Activated B cell treated with CpG ODN at 0.5 μM for 24 hours (primary cell): ENCODE data around the gene SRCIN1. TPM values are rescaled to one million over a fixed set of nuclear protein-coding genes. Genes with fewer than 3 reads are reported as not detected.
"Not testable (repeated sequence)": the region's sequence is repeated elsewhere in the genome, so short reads cannot be mapped to it uniquely, and the experiment has no call there.

Experiments used
- ATAC-seq: fragments of 200-7000 bp; cut with Tn5 transposase; one replicate; pipeline ENCODE4 v1.10.0; 2021; ENCODE audit warnings: low read depth, mild to moderate bottlenecking, moderate library complexity
- CTCF ChIA-PET: fragments of 350-600 bp; sonication (Branson Sonifier 250); formaldehyde crosslinking; loops from one replicate; lab custom pipeline; 2021; ENCODE audit warnings: antibody characterized with exemption; lab: Charles Lee
- POLR2A ChIA-PET: fragments of 350-600 bp; sonication (Branson Sonifier 250); formaldehyde crosslinking; loops from one replicate; lab custom pipeline; 2021; ENCODE audit warnings: antibody characterized with exemption; lab: Charles Lee
- DNase-seq: peaks from one replicate; pipeline ENCODE4 v3.0.0; 2022
- H3K27ac Mint-ChIP-seq: one replicate; pipeline ENCODE4 v1.8.0; 2020; ENCODE audit warnings: mixed read lengths
- H3K27me3 Mint-ChIP-seq: one replicate; pipeline ENCODE4 v1.8.0; 2021; ENCODE audit warnings: mixed read lengths
- H3K36me3 Mint-ChIP-seq: one replicate; pipeline ENCODE4 v1.8.0; 2021; ENCODE audit warnings: low read depth, mixed read lengths
- H3K4me1 Mint-ChIP-seq: one replicate; pipeline ENCODE4 v1.8.0; 2021; ENCODE audit warnings: mixed read lengths
- H3K4me3 Mint-ChIP-seq: one replicate; pipeline ENCODE4 v1.8.0; 2020; ENCODE audit warnings: mild to moderate bottlenecking, mixed read lengths
- H3K9me3 Mint-ChIP-seq: one replicate; pipeline ENCODE4 v1.8.0; 2020; ENCODE audit warnings: mixed read lengths
- CTCF ChIP-seq: fragments of 200-600 bp; IDR thresholded peaks from one replicate; pipeline ENCODE4 v1.8.0; 2022; ENCODE audit warnings: antibody characterized with exemption, mild to moderate bottlenecking
- intact Hi-C: fragments of 100-400 bp; cut with micrococcal nuclease; formaldehyde crosslinking; loops from one replicate; pipeline ENCODE4 v1.15.1; 2024
- total RNA-seq: library from RNA; stranded (reverse); gene quantifications from 2 replicates; pipeline ENCODE4 v1.2.3, GENCODE V29; 2022

SRCIN1 gene
- total RNA-seq, 1 donor from 2014 or later = 0.35 TPM

DNA sequence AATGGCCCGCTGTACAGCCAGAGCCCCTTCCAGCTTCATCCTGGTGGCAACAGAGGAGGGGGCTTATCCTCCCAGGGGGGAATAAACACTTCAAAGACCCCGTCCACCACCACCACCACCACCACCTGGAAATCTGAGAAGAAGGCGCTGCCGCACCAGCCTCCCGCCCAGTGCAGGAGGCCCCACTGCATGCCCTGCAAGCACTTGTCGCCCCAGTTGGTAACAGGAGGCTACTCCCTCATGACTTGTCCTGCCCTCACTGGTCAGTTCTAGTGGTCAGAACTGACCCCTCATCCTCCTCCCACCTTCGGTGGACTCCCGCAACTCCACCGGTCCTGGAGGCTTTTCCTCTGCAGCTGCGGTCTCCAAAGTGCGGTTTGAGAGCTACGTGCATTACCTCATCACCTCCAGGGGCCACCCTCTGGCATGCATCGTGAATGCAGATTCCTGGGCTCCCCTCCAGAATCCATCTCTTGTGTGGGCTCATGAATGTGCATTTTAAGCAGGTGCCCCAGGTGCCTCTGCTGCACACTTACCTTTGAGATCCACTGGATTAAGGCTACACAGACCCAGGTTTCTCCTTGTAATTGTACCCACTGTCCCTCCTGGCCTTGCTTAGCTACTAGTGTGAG lies 71.8 kb downstream of the SRCIN1 start:
- TF ChIP-seq CTCF = no peak
- H3K9me3 Mint-ChIP-seq = no peaks in the 10 kb centered on the region
- H3K27me3 Mint-ChIP-seq = peaks cover 34% of the 10 kb centered on the region
- H3K4me3 Mint-ChIP-seq = no peak overlapping the region
- no peaks in the 10 kb centered on the region for H3K36me3 Mint-ChIP-seq
- no peak for DNase-seq
- H3K4me1 Mint-ChIP-seq = no peaks in the 10 kb centered on the region
- ChIA-PET POLR2A (interaction anchor here (0.6 kb wide), 1 partner anchor 152 kb away, joined by 6 read pairs; no protein-coding TSS in a partner anchor), CTCF (no interaction called here)
- ATAC-seq = no peak
- intact Hi-C loops = no loop called here
- no peak overlapping the region for H3K27ac Mint-ChIP-seq

DNA sequence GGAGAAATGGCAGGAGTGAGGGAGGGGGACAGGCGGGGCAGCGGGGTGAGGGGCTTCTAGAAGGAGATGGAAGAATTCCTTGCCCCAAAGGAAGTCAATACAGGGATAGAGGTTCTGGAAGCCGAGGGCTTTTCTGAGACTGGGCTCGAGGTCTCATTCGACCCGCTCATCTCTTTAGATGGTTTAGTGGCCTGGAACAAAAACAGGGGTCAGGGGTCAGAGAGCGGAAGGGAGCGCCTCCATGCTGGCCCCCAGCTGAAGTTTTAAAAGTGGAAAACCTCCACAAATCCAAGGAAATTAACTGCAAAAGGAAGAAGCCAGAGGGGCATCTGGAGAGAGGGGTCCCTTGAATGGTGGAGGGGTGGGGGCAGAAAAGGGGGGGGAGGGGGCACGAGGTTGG lies 72.5 kb downstream of the SRCIN1 start:
- CTCF ChIA-PET = no interaction called here
- H3K4me3 Mint-ChIP-seq = no peak overlapping the region
- ATAC-seq = no peak
- POLR2A ChIA-PET = interaction anchor here (0.6 kb wide), 1 partner anchor 151 kb away, joined by 6 read pairs; no protein-coding TSS in a partner anchor
- H3K4me1 Mint-ChIP-seq = no peaks in the 10 kb centered on the region
- H3K9me3 Mint-ChIP-seq = no peaks in the 10 kb centered on the region
- intact Hi-C loops = no loop called here
- no peaks in the 10 kb centered on the region for H3K36me3 Mint-ChIP-seq
- H3K27ac Mint-ChIP-seq = no peak overlapping the region
- no peak for TF ChIP-seq CTCF
- H3K27me3 Mint-ChIP-seq = peaks cover 37% of the 10 kb centered on the region
- DNase-seq = no peak

DNA sequence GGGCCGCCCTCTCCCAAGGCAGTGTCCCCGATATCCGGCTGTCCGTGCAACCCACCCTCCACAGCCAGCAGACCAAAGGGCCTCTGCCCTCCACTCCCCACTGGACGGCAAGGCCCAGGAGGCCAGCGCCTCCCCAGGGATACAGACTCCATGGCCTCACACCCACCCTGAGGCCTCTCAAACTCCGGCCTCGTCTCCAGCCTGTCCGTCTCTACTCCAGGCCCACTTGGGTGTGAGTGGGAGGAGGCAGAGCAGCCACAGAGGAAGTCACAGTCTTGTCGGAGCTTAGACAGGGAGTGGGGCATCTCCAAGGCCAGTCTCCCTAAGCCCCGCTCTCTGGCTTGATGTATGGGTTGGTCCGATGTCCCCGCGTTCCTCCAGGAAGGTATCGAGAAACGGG lies 73.3 kb downstream of the SRCIN1 start:
- ChIA-PET CTCF (no interaction called here), POLR2A (no interaction called here)
- H3K4me3 Mint-ChIP-seq = no peak overlapping the region
- H3K4me1 Mint-ChIP-seq = no peaks in the 10 kb centered on the region
- peaks cover 44% of the 10 kb centered on the region for H3K27me3 Mint-ChIP-seq
- H3K9me3 Mint-ChIP-seq = no peaks in the 10 kb centered on the region
- DNase-seq (no peak), ATAC-seq (no peak)
- no peak for TF ChIP-seq CTCF
- H3K36me3 Mint-ChIP-seq = no peaks in the 10 kb centered on the region
- intact Hi-C loops = no loop called here
- H3K27ac Mint-ChIP-seq = no peak overlapping the region

DNA sequence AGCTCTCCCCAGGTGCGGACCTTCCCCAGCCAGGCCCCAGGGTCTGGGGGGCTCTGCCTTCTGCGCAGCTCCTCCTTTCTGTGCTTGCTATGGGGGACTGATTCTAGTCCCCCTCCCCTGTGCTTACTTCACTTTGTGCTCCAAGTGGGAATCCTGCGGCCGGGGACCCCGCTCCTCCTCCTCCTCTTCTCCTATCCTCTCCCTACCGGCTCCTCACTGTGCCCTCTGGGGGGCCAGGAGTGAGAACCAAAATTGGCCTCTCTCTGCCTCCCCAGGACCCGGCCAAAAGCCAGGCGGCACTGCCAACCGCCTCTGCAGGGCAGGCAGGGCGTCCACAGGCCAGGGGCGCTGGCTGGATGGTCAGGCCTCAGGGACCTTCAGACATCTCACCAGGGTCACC lies 74.0 kb downstream of the SRCIN1 start:
- CTCF ChIA-PET, intact Hi-C loops, DNase-seq, H3K9me3 Mint-ChIP-seq, H3K4me3 Mint-ChIP-seq, H3K27ac Mint-ChIP-seq, ATAC-seq, POLR2A ChIA-PET, H3K36me3 Mint-ChIP-seq, H3K4me1 Mint-ChIP-seq: not testable (repeated sequence)
- H3K27me3 Mint-ChIP-seq = peaks cover 42% of the 10 kb centered on the region

DNA sequence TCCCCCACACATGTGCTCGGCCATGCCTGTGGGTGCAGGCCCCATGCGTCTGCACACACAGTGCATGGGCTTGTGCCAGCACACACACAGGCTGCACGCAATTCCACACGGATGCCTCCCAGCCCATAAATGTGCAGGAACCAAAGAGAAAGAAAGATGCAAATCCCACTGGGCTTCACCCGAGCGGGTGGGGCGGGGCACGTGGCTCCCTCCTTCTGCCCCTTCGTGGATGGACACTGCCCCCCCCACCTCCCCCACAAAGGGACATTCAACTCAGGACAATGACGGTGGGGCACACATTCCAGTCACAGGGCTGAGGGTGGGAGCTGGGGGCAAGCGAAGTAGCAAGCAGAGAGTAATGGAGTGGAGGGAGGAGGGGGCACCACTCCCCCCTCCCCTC lies 74.9 kb downstream of the SRCIN1 start:
- CTCF ChIA-PET, POLR2A ChIA-PET, DNase-seq, H3K4me1 Mint-ChIP-seq, H3K27ac Mint-ChIP-seq, ATAC-seq, H3K9me3 Mint-ChIP-seq, intact Hi-C loops, H3K4me3 Mint-ChIP-seq, H3K36me3 Mint-ChIP-seq: not testable (repeated sequence)
- H3K27me3 Mint-ChIP-seq = peaks cover 33% of the 10 kb centered on the region

- POLR2A ChIA-PET, H3K4me3 Mint-ChIP-seq, H3K27ac Mint-ChIP-seq, ATAC-seq, CTCF ChIA-PET, H3K36me3 Mint-ChIP-seq, intact Hi-C loops, H3K4me1 Mint-ChIP-seq, H3K9me3 Mint-ChIP-seq, DNase-seq: not testable (repeated sequence)
- peaks cover 25% of the 10 kb centered on the region for H3K27me3 Mint-ChIP-seq
Measured at GRCh38 chr17:38528141-38528540, 77.6 kb downstream of the SRCIN1 start.

GRCh38 chr17:38526526-38526925 lies 79.2 kb downstream of the SRCIN1 start:
- H3K27ac Mint-ChIP-seq, intact Hi-C loops, H3K36me3 Mint-ChIP-seq, CTCF ChIA-PET, H3K9me3 Mint-ChIP-seq, DNase-seq, H3K4me1 Mint-ChIP-seq, ATAC-seq, H3K4me3 Mint-ChIP-seq, POLR2A ChIA-PET: not testable (repeated sequence)
- H3K27me3 Mint-ChIP-seq = peaks cover 20% of the 10 kb centered on the region
